ENCODE measurements around the gene AATK. TPM values are rescaled to one million over a fixed set of nuclear protein-coding genes. Genes with fewer than 3 reads are reported as not detected.

AATK gene
- total and polyA plus RNA-seq, 9 of the 15 experiments (the other 6 are each of a cell fraction or from before 2014, with no cell fraction given): 0.11 to 0.55 (median 0.38) TPM; not detected in 5

DNA sequence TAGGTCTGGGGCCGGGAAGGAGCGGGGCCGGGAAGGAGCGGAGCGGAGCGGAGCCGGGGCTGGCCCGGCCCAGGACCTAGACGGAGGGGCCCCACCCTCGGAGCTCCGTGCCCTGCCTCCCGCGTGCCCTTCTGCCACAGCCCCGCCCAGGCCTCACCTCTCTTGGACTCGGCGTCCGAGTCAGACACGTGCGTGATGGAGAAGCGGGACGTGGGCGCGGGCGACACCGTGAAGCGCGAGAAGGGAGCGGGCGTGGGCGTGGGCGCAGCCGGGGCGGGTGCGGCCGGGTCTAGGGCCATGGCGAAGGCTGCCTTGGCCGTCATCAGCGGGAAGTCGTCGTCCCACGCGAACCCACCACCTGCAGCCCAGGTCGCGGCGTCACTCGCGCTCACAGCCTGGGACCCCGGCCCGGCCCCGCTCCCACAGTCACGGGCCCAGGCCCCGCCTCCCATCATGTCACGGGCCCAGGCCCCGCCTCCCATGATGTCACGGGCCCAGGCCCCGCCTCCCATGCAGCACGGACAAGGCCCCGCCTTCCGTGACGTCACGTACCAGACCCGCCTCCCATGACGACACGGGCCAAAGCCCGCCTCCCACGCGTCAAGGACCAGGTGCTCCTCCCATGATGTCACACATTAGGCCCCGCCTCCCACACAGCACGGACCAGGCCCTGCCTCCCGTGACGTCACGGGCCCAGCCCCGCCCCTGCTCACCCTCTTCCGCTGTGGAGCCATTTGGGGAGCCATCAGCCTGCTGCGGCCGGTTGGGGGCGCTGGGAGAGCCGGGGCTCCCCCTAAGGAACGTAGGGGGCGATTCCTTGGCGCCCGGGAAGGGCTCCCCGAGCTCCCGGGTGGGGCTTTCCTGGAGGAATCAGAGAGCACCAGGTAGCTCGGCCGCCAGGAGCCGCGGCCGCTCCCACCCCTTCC is 46.5 kb downstream of the AATK start (continued):
- TF ChIP-seq, protein P1, sequence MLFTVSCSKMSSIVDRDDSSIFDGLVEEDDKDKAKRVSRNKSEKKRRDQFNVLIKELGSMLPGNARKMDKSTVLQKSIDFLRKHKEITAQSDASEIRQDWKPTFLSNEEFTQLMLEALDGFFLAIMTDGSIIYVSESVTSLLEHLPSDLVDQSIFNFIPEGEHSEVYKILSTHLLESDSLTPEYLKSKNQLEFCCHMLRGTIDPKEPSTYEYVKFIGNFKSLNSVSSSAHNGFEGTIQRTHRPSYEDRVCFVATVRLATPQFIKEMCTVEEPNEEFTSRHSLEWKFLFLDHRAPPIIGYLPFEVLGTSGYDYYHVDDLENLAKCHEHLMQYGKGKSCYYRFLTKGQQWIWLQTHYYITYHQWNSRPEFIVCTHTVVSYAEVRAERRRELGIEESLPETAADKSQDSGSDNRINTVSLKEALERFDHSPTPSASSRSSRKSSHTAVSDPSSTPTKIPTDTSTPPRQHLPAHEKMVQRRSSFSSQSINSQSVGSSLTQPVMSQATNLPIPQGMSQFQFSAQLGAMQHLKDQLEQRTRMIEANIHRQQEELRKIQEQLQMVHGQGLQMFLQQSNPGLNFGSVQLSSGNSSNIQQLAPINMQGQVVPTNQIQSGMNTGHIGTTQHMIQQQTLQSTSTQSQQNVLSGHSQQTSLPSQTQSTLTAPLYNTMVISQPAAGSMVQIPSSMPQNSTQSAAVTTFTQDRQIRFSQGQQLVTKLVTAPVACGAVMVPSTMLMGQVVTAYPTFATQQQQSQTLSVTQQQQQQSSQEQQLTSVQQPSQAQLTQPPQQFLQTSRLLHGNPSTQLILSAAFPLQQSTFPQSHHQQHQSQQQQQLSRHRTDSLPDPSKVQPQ (CRISPR knock-in tag; IDR thresholded peaks at IDR 0.05; ENCODE audit: borderline replicate concordance): no peak
- TF ChIP-seq HNRNPH1 (optimal IDR thresholded peaks at IDR 0.05; ENCODE audit: low read depth, low read length) (no peak), PHTF2 (CRISPR knock-in tag; IDR thresholded peaks at IDR 0.05) (no peak), EZH2 (IDR thresholded peaks at IDR 0.05; ENCODE audit: borderline replicate concordance, low read depth, low read length) (no peak), CREM (IDR thresholded peaks at IDR 0.05; ENCODE audit: low read depth) (peak; percentile 99), ZNF263 (CRISPR knock-in tag; IDR thresholded peaks at IDR 0.05; ENCODE audit: borderline replicate concordance) (peak; percentile 45), EP400 (IDR thresholded peaks at IDR 0.05) (no peak), SREBF1 (IDR thresholded peaks at IDR 0.05; ENCODE audit: borderline replicate concordance, low read depth, low read length) (no peak), XRCC5 (IDR thresholded peaks at IDR 0.05; ENCODE audit: low read depth, low read length) (peak; percentile 80; the same call in 1 of the 2 replicates), ZNF143 (CRISPR knock-in tag; IDR thresholded peaks at IDR 0.05) (no peak), YY1 (IDR thresholded peaks at IDR 0.05; ENCODE audit: borderline replicate concordance in 1 of 3, control insufficient read depth in 1 of 3, extremely low read depth in 1 of 3, insufficient read depth in 3 of 3, insufficient read length in 1 of 3, insufficient replicate concordance in 2 of 3, low read depth in 1 of 3, low read length in 2 of 3) (peak in 2 of 3 experiments; percentile 71 to 73), PHF21A (IDR thresholded peaks at IDR 0.05; ENCODE audit: borderline replicate concordance, low read depth) (no peak), MAZ (CRISPR knock-in tag; conservative IDR thresholded peaks at IDR 0.05 in 1 of 2, IDR thresholded peaks at IDR 0.05 in 1 of 2) (peak; percentile 56 to 88; a peak in 3 of 4 replicates), CHD4 (IDR thresholded peaks at IDR 0.05; ENCODE audit: insufficient read depth, insufficient replicate concordance, low read depth, low read length, poor library complexity, severe bottlenecking) (no peak), CHCHD3 (CRISPR knock-in tag; IDR thresholded peaks at IDR 0.05) (no peak), SMAD2 (IDR thresholded peaks at IDR 0.05; ENCODE audit: low read depth, low read length) (no peak), CBFA2T2 (conservative IDR thresholded peaks at IDR 0.05) (0 out of 2 replicates have a peak, but pooled peaks have one; percentile 6), SIX5 (IDR thresholded peaks at IDR 0.05; ENCODE audit: borderline replicate concordance in 1 of 2, insufficient read depth in 1 of 2, low read depth in 1 of 2, low read length in 2 of 2) (no peak), TRIM24 (IDR thresholded peaks at IDR 0.05) (no peak)
- TF ChIP-seq, protein P2, sequence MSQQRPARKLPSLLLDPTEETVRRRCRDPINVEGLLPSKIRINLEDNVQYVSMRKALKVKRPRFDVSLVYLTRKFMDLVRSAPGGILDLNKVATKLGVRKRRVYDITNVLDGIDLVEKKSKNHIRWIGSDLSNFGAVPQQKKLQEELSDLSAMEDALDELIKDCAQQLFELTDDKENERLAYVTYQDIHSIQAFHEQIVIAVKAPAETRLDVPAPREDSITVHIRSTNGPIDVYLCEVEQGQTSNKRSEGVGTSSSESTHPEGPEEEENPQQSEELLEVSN (IDR thresholded peaks at IDR 0.05; ENCODE audit: borderline replicate concordance in 1 of 2, extremely low read depth in 1 of 2, insufficient read depth in 1 of 2, insufficient read length in 1 of 2, low read depth in 1 of 2, low read length in 1 of 2, poor library complexity in 1 of 2, severe bottlenecking in 1 of 2): peak; percentile 63 to 93
